GM18951 (cell line): ENCODE results near the gene RYR3.

ENCODE experiments used
- POLR2A ChIP-seq: IDR thresholded peaks from 4 replicates; pipeline ENCODE4 v1.6.1; 2011; ENCODE audit warnings: mild to moderate bottlenecking; ENCODE audit not compliant: insufficient read length, insufficient read depth; ENCODE audit errors: extremely low read depth
- in situ Hi-C: fragments of 300-500 bp; cut with MboI; formaldehyde crosslinking; loops from one replicate; pipeline ENCODE4 v1.12.0; 2022; ENCODE audit warnings: low sequenced_read_pairs, mixed read lengths, inconsistent platforms; ENCODE audit not compliant: unreplicated experiment

RYR3 gene

GRCh38 chr15:33735637-33736247, 425.0 kb downstream of the RYR3 start:
- in situ Hi-C loops: no loop called here
- no peak for TF ChIP-seq POLR2A

DNA sequence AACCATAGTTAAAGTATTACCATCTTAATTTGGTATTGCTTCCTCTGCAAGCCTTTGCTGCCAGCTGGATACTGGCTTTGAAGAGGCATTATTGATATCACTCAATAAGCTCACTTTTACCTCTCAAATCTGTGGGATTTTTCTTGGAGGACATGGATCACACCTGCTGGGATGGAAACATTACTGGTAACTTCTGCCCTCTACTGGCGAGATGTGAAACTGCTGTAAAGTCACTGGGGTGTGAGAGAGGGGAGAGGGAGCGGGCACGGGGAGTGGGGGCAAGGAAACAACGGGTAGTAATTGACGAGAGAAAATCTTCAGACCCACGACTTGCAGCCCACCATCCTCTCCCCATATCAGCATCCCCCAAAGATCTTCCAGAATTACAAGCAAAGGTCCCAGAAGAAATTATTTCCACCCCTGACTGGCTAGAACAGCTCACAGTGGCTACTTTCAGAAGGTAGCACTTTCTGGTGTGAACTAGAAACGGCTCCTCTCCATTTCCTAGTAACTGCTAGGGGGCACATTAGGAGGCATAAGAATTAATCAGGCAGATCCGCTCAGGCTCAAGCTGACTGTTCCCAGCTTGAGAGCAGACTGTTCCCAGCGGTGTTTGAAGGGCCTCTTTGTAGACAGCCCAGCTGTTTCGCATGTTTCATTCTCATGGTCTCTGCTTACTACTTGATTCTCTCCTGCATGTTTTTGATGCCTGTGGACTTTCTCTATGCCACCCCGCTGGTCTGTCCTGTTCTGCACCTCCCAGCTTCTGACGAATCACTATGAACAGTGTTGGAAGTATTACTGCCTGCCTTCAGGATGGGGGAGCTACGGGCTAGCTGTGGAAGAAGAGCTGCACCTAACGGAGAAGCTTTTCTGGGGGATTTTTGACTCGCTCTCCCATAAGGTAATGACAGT, 427.2 kb downstream of the RYR3 start:
- no peak for TF ChIP-seq POLR2A
- in situ Hi-C loops: no loop called here

- in situ Hi-C loops: no loop called here
- no peak for TF ChIP-seq POLR2A
Measured at GRCh38 chr15:33738941-33739664, 428.3 kb downstream of the RYR3 start.

- in situ Hi-C loops: no loop called here
- no peak for TF ChIP-seq POLR2A
Measured at GRCh38 chr15:33742306-33742705, 431.5 kb downstream of the RYR3 start.

- TF ChIP-seq POLR2A: no peak
- in situ Hi-C loops: no loop called here
Measured at GRCh38 chr15:33742800-33743199, 432.0 kb downstream of the RYR3 start.

GRCh38 chr15:33746203-33746602, 435.4 kb downstream of the RYR3 start:
- in situ Hi-C loops: no loop called here
- no peak for TF ChIP-seq POLR2A

DNA sequence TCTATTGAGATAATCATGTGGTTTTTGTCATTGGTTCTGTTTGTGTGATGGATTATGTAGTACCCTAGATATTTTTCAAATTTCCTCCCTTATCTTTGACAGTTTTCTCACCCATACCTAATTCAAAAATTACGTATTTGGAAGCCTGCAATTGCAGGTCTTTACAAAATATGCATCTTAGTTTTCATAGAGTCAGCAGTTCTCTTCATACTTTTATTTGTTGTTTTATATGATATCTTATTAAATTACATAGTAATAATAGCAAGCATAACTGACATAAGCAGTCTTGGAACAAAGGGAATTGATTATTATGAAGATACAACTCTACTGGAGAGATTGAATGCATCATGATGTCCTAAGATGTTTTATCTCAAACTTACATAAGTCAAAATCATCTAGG, 442.2 kb downstream of the RYR3 start:
- TF ChIP-seq POLR2A: no peak
- in situ Hi-C loops: no loop called here

DNA sequence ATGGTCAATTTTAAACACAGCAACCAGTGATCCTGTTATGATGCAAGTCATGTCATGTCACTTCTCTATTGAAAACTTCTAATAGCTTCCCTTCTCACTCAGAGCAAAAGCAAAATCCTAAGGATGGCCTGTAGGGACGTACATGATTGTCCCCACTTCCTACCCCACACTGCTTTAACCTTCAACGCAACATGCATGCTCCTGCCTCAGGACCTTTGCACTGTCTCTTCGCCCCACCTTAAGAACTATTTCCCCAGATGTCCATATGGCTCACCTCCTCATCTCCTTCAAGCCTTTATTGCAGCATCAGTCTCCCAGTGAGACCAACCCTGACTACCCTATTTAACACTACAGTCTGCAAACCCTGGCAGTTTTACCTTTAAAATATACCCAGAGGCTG, 443.5 kb downstream of the RYR3 start:
- in situ Hi-C loops: no loop called here
- no peak for TF ChIP-seq POLR2A

DNA sequence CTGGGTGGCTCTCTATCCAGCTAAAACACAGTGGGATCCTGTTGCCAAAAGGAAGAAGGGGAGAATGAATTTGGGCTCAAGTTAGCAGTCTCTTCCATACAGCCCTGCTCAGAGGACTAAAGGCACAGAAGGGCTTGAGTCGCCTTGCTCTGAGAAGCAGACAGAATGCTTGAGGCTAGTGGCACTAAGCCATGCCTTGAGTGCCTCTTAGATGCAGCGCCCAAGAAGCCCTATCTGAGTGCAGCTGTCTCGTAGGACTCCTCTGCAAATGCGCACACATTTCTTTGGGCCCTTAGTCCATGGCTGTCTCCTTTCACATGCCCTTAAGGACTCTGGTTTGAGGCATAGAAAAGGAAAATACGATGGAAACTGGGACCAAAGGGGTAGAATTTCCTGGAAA, 446.2 kb downstream of the RYR3 start:
- no peak for TF ChIP-seq POLR2A
- in situ Hi-C loops: no loop called here

DNA sequence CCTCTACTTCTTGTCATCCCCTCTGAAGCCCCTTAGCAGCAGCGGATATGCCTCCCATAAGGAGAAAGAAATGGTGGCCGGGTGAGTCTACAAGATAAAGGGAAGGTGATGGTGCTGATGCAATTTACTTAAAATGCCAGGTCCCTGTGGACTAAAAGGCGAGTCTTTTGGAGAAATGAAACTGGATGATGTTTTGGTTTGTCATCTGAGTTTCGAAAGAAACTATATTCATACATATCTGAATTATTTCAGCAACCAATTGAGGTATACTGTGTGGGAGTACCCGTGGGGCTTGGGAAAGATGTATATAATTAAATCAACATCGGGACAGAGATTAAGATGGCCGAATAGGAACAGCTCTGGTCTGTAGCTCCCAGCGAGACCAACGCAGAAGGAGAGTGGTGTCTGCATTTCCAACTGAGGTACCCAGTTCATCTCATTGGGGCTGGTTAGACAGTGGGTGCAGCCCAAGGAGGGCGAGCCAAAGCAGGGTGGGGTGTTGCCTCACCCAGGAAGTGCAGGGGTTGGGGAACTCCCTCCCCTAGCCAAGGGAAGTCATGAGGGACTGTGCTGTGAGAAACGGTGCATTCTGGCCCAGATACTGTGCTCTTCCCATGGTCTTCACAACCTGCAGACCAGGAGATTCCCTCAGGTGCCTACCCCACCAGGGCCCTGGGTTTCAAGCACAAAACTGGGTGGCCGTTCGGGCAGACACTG, 446.9 kb downstream of the RYR3 start:
- in situ Hi-C loops: no loop called here
- TF ChIP-seq POLR2A: no peak

DNA sequence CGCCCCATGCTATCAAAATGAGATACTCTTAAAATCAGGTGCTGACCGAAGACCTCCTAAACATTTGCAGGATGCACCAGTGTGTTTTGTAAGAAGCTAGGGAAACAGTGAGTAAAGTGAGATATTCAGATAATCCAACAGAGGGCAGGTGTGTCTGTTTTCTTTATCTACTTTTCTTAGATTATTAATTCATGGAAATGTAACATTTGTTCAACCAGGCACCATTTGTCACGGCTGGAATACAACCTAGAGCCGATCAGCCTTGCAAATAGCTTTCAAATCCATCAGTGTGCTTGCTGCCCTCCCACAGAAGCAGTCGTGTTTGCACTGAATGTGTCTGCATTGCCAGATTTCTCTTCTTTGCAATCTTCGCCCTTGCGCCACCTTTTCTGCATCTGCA, 455.6 kb downstream of the RYR3 start:
- no peak for TF ChIP-seq POLR2A
- in situ Hi-C loops: no loop called here

DNA sequence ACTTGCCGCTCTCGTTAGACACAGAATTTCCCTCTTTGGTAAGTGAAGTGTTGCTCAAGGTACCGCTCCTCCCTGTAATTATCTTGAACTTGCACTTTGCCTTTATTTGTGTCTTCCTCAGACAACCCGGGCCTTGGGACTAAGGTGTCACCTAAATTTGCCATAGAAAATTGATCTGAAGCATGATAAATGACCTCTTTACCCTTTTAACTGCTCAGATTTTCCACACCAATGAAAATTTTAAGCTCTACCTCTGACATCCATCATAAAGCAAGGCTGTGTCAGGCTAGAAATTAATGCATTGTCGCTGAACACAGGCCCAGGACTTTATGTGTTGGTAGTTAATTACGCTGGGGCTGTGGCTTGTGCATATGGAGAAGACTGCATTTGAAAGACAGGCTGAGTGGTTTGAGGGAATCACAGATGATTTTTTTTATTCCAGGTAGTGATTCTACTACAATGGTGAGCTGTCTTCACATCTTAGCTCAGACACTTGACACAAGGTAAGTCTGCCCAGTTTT, 458.0 kb downstream of the RYR3 start:
- in situ Hi-C loops: no loop called here
- no peak for TF ChIP-seq POLR2A

DNA sequence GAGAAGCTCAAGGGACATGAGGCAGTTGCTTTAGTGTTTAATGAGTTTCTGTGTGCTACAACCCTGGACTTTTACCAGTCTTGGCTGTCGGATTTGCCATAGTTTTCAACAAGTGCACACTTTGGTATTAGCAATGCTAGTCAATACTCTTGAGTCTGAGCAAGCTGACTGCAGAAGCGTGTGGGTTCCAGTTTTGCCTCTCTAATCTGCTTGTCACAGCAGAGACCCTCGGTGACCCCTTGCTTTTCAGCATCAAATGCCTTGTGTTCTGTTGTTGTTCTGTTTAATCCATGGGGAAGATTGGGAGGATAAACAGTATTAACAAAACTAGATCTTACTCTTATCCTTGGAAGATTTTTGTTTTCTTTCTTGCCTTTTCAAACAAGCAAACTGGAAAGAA, 463.2 kb downstream of the RYR3 start:
- in situ Hi-C loops: no loop called here
- TF ChIP-seq POLR2A: no peak

DNA sequence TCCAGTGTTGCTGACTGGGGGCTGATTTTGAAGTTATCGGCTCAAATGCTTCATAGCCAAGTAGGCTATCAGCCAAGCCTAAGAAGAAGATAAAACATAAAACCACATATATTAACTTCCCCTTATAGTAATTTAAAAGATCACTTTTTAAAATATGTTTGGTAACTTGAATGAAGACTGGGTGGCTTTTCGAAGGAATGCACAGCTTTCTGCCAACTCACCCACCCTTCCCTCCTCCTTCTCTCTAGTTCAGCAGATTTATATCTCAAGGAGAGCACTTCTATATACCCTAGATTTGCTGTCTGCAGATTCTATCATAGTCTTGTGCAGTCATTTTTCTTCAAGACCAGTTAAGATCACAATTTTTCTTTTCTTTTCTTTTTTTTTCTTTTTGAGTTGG, 468.1 kb downstream of the RYR3 start:
- in situ Hi-C loops: no loop called here
- TF ChIP-seq POLR2A: no peak
